Measurements from ENCODE around the gene DCST1. TPM values are rescaled to one million over a fixed set of nuclear protein-coding genes. Genes with fewer than 3 reads are reported as not detected.

Gene DCST1
- total and polyA plus RNA-seq, 2 of the 13 experiments (the other 11 are each of a cell fraction or from before 2014, with no cell fraction given): 0.04 TPM; not detected in 1

DNA sequence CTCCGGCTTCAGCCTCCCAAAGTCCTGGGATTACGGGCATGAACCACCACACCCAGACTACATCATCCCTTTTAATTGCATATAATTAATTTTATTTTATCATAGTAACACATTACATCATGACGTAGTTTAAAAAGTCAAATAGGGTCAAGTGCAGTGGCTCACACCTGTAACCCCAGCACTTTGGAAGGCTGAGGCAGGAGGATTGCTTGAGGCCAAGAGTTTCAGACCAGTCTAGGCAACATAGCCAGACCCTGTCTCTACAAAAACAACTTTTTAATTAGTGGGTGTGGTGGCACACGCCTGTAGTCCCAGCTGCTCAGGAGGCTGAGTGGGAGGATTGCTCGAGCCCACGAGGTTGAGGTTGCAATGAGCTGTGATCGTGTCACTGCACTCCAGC lies 65.7 kb downstream of the DCST1 start:
- ATAC-seq: no peak

More for the DNA sequence above, 65.7 kb downstream of the DCST1 start:
- H3K36me3 ChIP-seq (replicated peaks in 1 of 2; ENCODE audit: control insufficient read depth in 1 of 2, insufficient read depth in 2 of 2, low read length in 2 of 2): no peaks in the 10 kb centered on the region
- intact Hi-C loops (cut with micrococcal nuclease; ENCODE audit: unreplicated experiment) (no loop called here), in situ Hi-C loops (cut with HindIII; ENCODE audit: extremely low pct_ligation_motif_present, low pct_unique_long_range_greater_than_20kb) (no loop called here)
- TF ChIP-seq DMTF1 (CRISPR knock-in tag; IDR thresholded peaks at IDR 0.05): no peak
- TF ChIP-seq, protein P1, sequence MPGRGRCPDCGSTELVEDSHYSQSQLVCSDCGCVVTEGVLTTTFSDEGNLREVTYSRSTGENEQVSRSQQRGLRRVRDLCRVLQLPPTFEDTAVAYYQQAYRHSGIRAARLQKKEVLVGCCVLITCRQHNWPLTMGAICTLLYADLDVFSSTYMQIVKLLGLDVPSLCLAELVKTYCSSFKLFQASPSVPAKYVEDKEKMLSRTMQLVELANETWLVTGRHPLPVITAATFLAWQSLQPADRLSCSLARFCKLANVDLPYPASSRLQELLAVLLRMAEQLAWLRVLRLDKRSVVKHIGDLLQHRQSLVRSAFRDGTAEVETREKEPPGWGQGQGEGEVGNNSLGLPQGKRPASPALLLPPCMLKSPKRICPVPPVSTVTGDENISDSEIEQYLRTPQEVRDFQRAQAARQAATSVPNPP (CRISPR knock-in tag; IDR thresholded peaks at IDR 0.05): no peak
- TF ChIP-seq, protein P2, sequence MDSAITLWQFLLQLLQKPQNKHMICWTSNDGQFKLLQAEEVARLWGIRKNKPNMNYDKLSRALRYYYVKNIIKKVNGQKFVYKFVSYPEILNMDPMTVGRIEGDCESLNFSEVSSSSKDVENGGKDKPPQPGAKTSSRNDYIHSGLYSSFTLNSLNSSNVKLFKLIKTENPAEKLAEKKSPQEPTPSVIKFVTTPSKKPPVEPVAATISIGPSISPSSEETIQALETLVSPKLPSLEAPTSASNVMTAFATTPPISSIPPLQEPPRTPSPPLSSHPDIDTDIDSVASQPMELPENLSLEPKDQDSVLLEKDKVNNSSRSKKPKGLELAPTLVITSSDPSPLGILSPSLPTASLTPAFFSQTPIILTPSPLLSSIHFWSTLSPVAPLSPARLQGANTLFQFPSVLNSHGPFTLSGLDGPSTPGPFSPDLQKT (CRISPR knock-in tag; IDR thresholded peaks at IDR 0.05; ENCODE audit: borderline replicate concordance): no peak
- no peak for TF ChIP-seq SOX5 (CRISPR knock-in tag; IDR thresholded peaks at IDR 0.05; ENCODE audit: borderline replicate concordance)
- TF ChIP-seq ZBTB21 (CRISPR knock-in tag; IDR thresholded peaks at IDR 0.05): no peak
- ChIA-PET CTCF (ENCODE audit: low intra/inter-chr PET ratio, low total read pairs) (no interaction called here), POLR2A (interaction anchor here (1.2 to 2.1 kb wide), 3 partner anchors 8 to 31 kb away, joined by 3 to 9 read pairs (median 6); no protein-coding TSS in a partner anchor)
- no peak overlapping the region for H3K4me2 ChIP-seq (ENCODE audit: low read depth, low read length)
- H3K27me3 ChIP-seq (ENCODE audit: control insufficient read depth in 1 of 2, insufficient read depth in 2 of 2, low read length in 2 of 2): no peaks in the 10 kb centered on the region; a peak in 1 of 5 replicates
- H3K4me3 ChIP-seq (replicated peaks in 1 of 3; ENCODE audit: insufficient read depth in 1 of 3, low read depth in 2 of 3, low read length in 3 of 3): no peak overlapping the region
- H3K9ac ChIP-seq (ENCODE audit: insufficient read depth, low read depth, low read length): no peak overlapping the region
- peaks cover 43% of the 10 kb centered on the region for H3K4me1 ChIP-seq (ENCODE audit: insufficient read depth, low read length)
- no TSS peak for BruUV-seq (replicated peaks)
- no peak overlapping the region for H2AFZ ChIP-seq (ENCODE audit: low read length)
- FAIRE-seq (no peak), DNase-seq (ENCODE audit: low spot score) (no peak)
- WGBS (ENCODE audit: low lambda C conversion rate): 70% methylated on average over 7 of the region's 7 CpGs
- no peaks in the 10 kb centered on the region for H3K79me2 ChIP-seq (ENCODE audit: insufficient read depth, low read length)
- no peaks in the 10 kb centered on the region for H4K20me1 ChIP-seq (ENCODE audit: insufficient read depth, low read length)
- H3K9me3 ChIP-seq (ENCODE audit: low read length): no peaks in the 10 kb centered on the region
- no peak overlapping the region for H3K27ac ChIP-seq (ENCODE audit: extremely low read length, insufficient read depth, low read length)

Other genes with a start within 250 kb of the DCST1 start
- not detected in 2 replicates for gene KCNN3, start 163.5 kb upstream of the DCST1 start, total RNA-seq (2016; rRNA removed; fragmentation: Illumina TruSeq; extraction: Trizol)
- 0.01 TPM in 1 of 2 replicates, not detected in the other for gene KCNN3, start 163.5 kb upstream of the DCST1 start, polyA plus RNA-seq (2011; rRNA removed)
- gene PMVK, start 97.1 kb upstream of the DCST1 start, total RNA-seq (2016; rRNA removed; fragmentation: Illumina TruSeq; extraction: Trizol): 3.9 and 7.5 TPM in 2 replicates
- gene PMVK, start 97.1 kb upstream of the DCST1 start, polyA plus RNA-seq (2011; rRNA removed): 12.6 and 17.4 TPM in 2 replicates
- 7.3 and 16.3 TPM in 2 replicates for gene PBXIP1, start 77.7 kb upstream of the DCST1 start, total RNA-seq (2016; rRNA removed; fragmentation: Illumina TruSeq; extraction: Trizol)
- gene PBXIP1, start 77.7 kb upstream of the DCST1 start, polyA plus RNA-seq (2011; rRNA removed): 31.9 and 40.0 TPM in 2 replicates
- 20.3 and 21.3 TPM in 2 replicates for gene PYGO2, start 72.0 kb upstream of the DCST1 start, total RNA-seq (2016; rRNA removed; fragmentation: Illumina TruSeq; extraction: Trizol)
- gene PYGO2, start 72.0 kb upstream of the DCST1 start, polyA plus RNA-seq (2011; rRNA removed): 21.8 and 24.3 TPM in 2 replicates
- gene SHC1, start 63.1 kb upstream of the DCST1 start, total RNA-seq (2016; rRNA removed; fragmentation: Illumina TruSeq; extraction: Trizol): 52.0 and 55.0 TPM in 2 replicates
- 137 and 146 TPM in 2 replicates for gene SHC1, start 63.1 kb upstream of the DCST1 start, polyA plus RNA-seq (2011; rRNA removed)
- gene CKS1B, start 59.1 kb upstream of the DCST1 start, total RNA-seq (2016; rRNA removed; fragmentation: Illumina TruSeq; extraction: Trizol): 217 and 268 TPM in 2 replicates
- 122 and 222 TPM in 2 replicates for gene CKS1B, start 59.1 kb upstream of the DCST1 start, polyA plus RNA-seq (2011; rRNA removed)
- 32.8 and 32.9 TPM in 2 replicates for gene FLAD1, start 50.5 kb upstream of the DCST1 start, total RNA-seq (2016; rRNA removed; fragmentation: Illumina TruSeq; extraction: Trizol)
- gene FLAD1, start 50.5 kb upstream of the DCST1 start, polyA plus RNA-seq (2011; rRNA removed): 25.9 and 30.3 TPM in 2 replicates
- gene LENEP, start 40.2 kb upstream of the DCST1 start, total RNA-seq (2016; rRNA removed; fragmentation: Illumina TruSeq; extraction: Trizol): 0.29 TPM in 1 of 2 replicates, not detected in the other
- gene LENEP, start 40.2 kb upstream of the DCST1 start, polyA plus RNA-seq (2011; rRNA removed): not detected in 2 replicates
- 10.1 and 15.5 TPM in 2 replicates for gene ZBTB7B, start 31.0 kb upstream of the DCST1 start, total RNA-seq (2016; rRNA removed; fragmentation: Illumina TruSeq; extraction: Trizol)
- 17.5 and 22.3 TPM in 2 replicates for gene ZBTB7B, start 31.0 kb upstream of the DCST1 start, polyA plus RNA-seq (2011; rRNA removed)
- not detected in 2 replicates for gene DCST2, start within 50 bp of the DCST1 start, total RNA-seq (2016; rRNA removed; fragmentation: Illumina TruSeq; extraction: Trizol)
- gene DCST2, start within 50 bp of the DCST1 start, polyA plus RNA-seq (2011; rRNA removed): 0.74 and 0.80 TPM in 2 replicates
- gene ADAM15, start 17.5 kb downstream of the DCST1 start, total RNA-seq (2016; rRNA removed; fragmentation: Illumina TruSeq; extraction: Trizol): 12.3 and 25.6 TPM in 2 replicates
- gene ADAM15, start 17.5 kb downstream of the DCST1 start, polyA plus RNA-seq (2011; rRNA removed): 17.9 and 24.0 TPM in 2 replicates
- 9.3 and 17.2 TPM in 2 replicates for gene EFNA4, start 29.9 kb downstream of the DCST1 start, total RNA-seq (2016; rRNA removed; fragmentation: Illumina TruSeq; extraction: Trizol)
- gene EFNA4, start 29.9 kb downstream of the DCST1 start, polyA plus RNA-seq (2011; rRNA removed): 12.0 and 13.9 TPM in 2 replicates
- gene EFNA3, start 45.0 kb downstream of the DCST1 start, total RNA-seq (2016; rRNA removed; fragmentation: Illumina TruSeq; extraction: Trizol): 1.0 and 1.6 TPM in 2 replicates
- 5.7 and 6.8 TPM in 2 replicates for gene EFNA3, start 45.0 kb downstream of the DCST1 start, polyA plus RNA-seq (2011; rRNA removed)
- 41.2 and 81.8 TPM in 2 replicates for gene EFNA1, start 94.1 kb downstream of the DCST1 start, total RNA-seq (2016; rRNA removed; fragmentation: Illumina TruSeq; extraction: Trizol)
- gene EFNA1, start 94.1 kb downstream of the DCST1 start, polyA plus RNA-seq (2011; rRNA removed): 874 and 1,163 TPM in 2 replicates
- 16.4 and 22.5 TPM in 2 replicates for gene SLC50A1, start 102.0 kb downstream of the DCST1 start, total RNA-seq (2016; rRNA removed; fragmentation: Illumina TruSeq; extraction: Trizol)
- 46.8 and 49.5 TPM in 2 replicates for gene SLC50A1, start 102.0 kb downstream of the DCST1 start, polyA plus RNA-seq (2011; rRNA removed)
- gene DPM3, start 106.7 kb downstream of the DCST1 start, total RNA-seq (2016; rRNA removed; fragmentation: Illumina TruSeq; extraction: Trizol): 14.8 and 23.2 TPM in 2 replicates
- 53.4 and 61.7 TPM in 2 replicates for gene DPM3, start 106.7 kb downstream of the DCST1 start, polyA plus RNA-seq (2011; rRNA removed)
- gene KRTCAP2, start 139.5 kb downstream of the DCST1 start, total RNA-seq (2016; rRNA removed; fragmentation: Illumina TruSeq; extraction: Trizol): 48.5 and 79.4 TPM in 2 replicates
- gene KRTCAP2, start 139.5 kb downstream of the DCST1 start, polyA plus RNA-seq (2011; rRNA removed): 77.3 and 89.3 TPM in 2 replicates
- gene TRIM46, start 140.0 kb downstream of the DCST1 start, total RNA-seq (2016; rRNA removed; fragmentation: Illumina TruSeq; extraction: Trizol): 0.04 and 0.08 TPM in 2 replicates
- 0.09 and 0.12 TPM in 2 replicates for gene TRIM46, start 140.0 kb downstream of the DCST1 start, polyA plus RNA-seq (2011; rRNA removed)
- gene THBS3, start 174.1 kb downstream of the DCST1 start, total RNA-seq (2016; rRNA removed; fragmentation: Illumina TruSeq; extraction: Trizol): 0.39 and 0.86 TPM in 2 replicates
- gene THBS3, start 174.1 kb downstream of the DCST1 start, polyA plus RNA-seq (2011; rRNA removed): 3.6 and 4.4 TPM in 2 replicates
- 64.5 and 71.5 TPM in 2 replicates for gene MTX1, start 174.9 kb downstream of the DCST1 start, total RNA-seq (2016; rRNA removed; fragmentation: Illumina TruSeq; extraction: Trizol)
- 72.6 and 85.1 TPM in 2 replicates for gene MTX1, start 174.9 kb downstream of the DCST1 start, polyA plus RNA-seq (2011; rRNA removed)
- gene ENTREP3, start 221.7 kb downstream of the DCST1 start, total RNA-seq (2016; rRNA removed; fragmentation: Illumina TruSeq; extraction: Trizol): 4.1 and 6.2 TPM in 2 replicates
- 9.9 and 11.9 TPM in 2 replicates for gene ENTREP3, start 221.7 kb downstream of the DCST1 start, polyA plus RNA-seq (2011; rRNA removed)
- 27.0 and 46.8 TPM in 2 replicates for gene SCAMP3, start 228.5 kb downstream of the DCST1 start, total RNA-seq (2016; rRNA removed; fragmentation: Illumina TruSeq; extraction: Trizol)
- 83.3 and 92.5 TPM in 2 replicates for gene SCAMP3, start 228.5 kb downstream of the DCST1 start, polyA plus RNA-seq (2011; rRNA removed)
- gene CLK2, start 239.7 kb downstream of the DCST1 start, total RNA-seq (2016; rRNA removed; fragmentation: Illumina TruSeq; extraction: Trizol): 10.1 and 20.1 TPM in 2 replicates
- 73.5 and 74.0 TPM in 2 replicates for gene CLK2, start 239.7 kb downstream of the DCST1 start, polyA plus RNA-seq (2011; rRNA removed)
- gene HCN3, start 243.6 kb downstream of the DCST1 start, total RNA-seq (2016; rRNA removed; fragmentation: Illumina TruSeq; extraction: Trizol): 1.3 and 2.4 TPM in 2 replicates
- gene HCN3, start 243.6 kb downstream of the DCST1 start, polyA plus RNA-seq (2011; rRNA removed): 10.2 and 15.0 TPM in 2 replicates